ENCODE measurements around the gene USP46.

DNA sequence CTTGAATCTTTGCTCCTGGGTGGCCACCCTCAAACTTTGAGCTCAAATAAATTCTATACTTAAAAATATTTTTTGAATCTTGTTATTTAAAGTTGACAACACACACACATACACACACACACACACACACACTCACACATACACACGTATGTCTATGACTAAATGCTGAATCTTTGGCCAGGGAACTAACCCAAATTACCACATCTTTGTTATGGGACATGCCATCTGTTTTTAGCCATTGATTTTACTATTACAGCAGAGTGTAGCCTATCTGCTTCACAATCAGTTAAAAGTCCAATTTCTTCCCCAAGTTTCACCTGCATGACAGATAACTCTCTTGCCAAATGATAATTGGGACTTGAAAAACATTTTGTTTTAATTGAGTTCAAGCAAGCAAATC lies 45.0 kb upstream of the USP46 start:
- TF ChIP-seq, protein P1, sequence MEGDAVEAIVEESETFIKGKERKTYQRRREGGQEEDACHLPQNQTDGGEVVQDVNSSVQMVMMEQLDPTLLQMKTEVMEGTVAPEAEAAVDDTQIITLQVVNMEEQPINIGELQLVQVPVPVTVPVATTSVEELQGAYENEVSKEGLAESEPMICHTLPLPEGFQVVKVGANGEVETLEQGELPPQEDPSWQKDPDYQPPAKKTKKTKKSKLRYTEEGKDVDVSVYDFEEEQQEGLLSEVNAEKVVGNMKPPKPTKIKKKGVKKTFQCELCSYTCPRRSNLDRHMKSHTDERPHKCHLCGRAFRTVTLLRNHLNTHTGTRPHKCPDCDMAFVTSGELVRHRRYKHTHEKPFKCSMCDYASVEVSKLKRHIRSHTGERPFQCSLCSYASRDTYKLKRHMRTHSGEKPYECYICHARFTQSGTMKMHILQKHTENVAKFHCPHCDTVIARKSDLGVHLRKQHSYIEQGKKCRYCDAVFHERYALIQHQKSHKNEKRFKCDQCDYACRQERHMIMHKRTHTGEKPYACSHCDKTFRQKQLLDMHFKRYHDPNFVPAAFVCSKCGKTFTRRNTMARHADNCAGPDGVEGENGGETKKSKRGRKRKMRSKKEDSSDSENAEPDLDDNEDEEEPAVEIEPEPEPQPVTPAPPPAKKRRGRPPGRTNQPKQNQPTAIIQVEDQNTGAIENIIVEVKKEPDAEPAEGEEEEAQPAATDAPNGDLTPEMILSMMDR (IDR thresholded peaks at IDR 0.05), result no peak
- TF ChIP-seq POLR2A (IDR thresholded peaks at IDR 0.05), result no peak
